ENCODE measurements around the gene SH2B3. TPM values are rescaled to one million over a fixed set of nuclear protein-coding genes. Genes with fewer than 3 reads are reported as not detected.
A peak's percentile ranks its signal among the peaks of the same experiment; 100 is the strongest.
"Not testable (repeated sequence)": the region's sequence is repeated elsewhere in the genome, so short reads cannot be mapped to it uniquely, and the experiment has no call there.

The SH2B3 gene
- total and polyA plus RNA-seq, 12 donors: 9.9 to 61.4 (median 38.1) TPM

- Histone ChIP-seq H3K36me3 (peaks cover 0 to 100% (median 30%) of the 10 kb centered on the region in 9 donors), H3K4me3 (no peak overlapping the region), H3K9me3 (no peaks in the 10 kb centered on the region), H3K27me3 (no peaks in the 10 kb centered on the region), H3K4me1 (peaks cover 11 to 53% (median 36%) of the 10 kb centered on the region in 9 donors), H3K27ac (peak overlapping the region in 2 of 10 donors; percentile 2 to 57)
- TF ChIP-seq CTCF (IDR thresholded peaks at IDR 0.05): no peak
- peak in 3 of 8 donors; percentile 23 to 26 (median 25) for ATAC-seq
- DNase-seq: no peak
- intact Hi-C loops (cut with DNase I): loop anchor here in 1 of 10 donors (10.0 kb wide), 1 partner anchor 69 kb away; no protein-coding TSS in a partner anchor
- WGBS, 2 donors: 80 to 84% methylated on average over 15 of the region's 15 CpGs
Observed at GRCh38 chr12:111455448-111456320, 50.0 kb downstream of the SH2B3 start.

GRCh38 chr12:111457071-111457470 lies 51.3 kb downstream of the SH2B3 start:
- WGBS, 2 donors: 90 to 98% methylated on average over 9 of the region's 9 CpGs
- Histone ChIP-seq H3K9me3 (no peaks in the 10 kb centered on the region), H3K4me3 (no peak overlapping the region), H3K27ac (no peak overlapping the region), H3K27me3 (no peaks in the 10 kb centered on the region), H3K4me1 (peaks cover 7 to 40% (median 23%) of the 10 kb centered on the region in 9 donors), H3K36me3 (peaks cover 0 to 98% (median 34%) of the 10 kb centered on the region in 9 donors)
- intact Hi-C loops (cut with DNase I): loop anchor here in 1 of 10 donors (10.0 kb wide), 1 partner anchor 68 kb away; no protein-coding TSS in a partner anchor
- ATAC-seq (no peak), DNase-seq (no peak)
- TF ChIP-seq CTCF (IDR thresholded peaks at IDR 0.05): no peak

GRCh38 chr12:111457577-111457976 lies 51.9 kb downstream of the SH2B3 start:
- no peaks in the 10 kb centered on the region for H3K9me3 ChIP-seq
- no peak overlapping the region for H3K4me3 ChIP-seq
- H3K27me3 ChIP-seq: no peaks in the 10 kb centered on the region
- peak in 1 of 8 donors; percentile 16 for ATAC-seq
- no peak for TF ChIP-seq CTCF (IDR thresholded peaks at IDR 0.05)
- peaks cover 0 to 93% (median 34%) of the 10 kb centered on the region in 9 donors for H3K36me3 ChIP-seq
- peaks cover 7 to 40% (median 23%) of the 10 kb centered on the region in 9 donors for H3K4me1 ChIP-seq
- 84 to 86% methylated on average over 3 of the region's 3 CpGs for WGBS, 2 donors
- intact Hi-C loops (cut with DNase I): loop anchor here in 1 of 10 donors (10.0 kb wide), 1 partner anchor 67 kb away; no protein-coding TSS in a partner anchor
- no peak overlapping the region for H3K27ac ChIP-seq
- DNase-seq: no peak

- H3K27ac ChIP-seq: no peak overlapping the region
- intact Hi-C loops (cut with DNase I): loop anchor here in 1 of 10 donors (10.0 kb wide), 1 partner anchor 66 kb away; no protein-coding TSS in a partner anchor
- DNase-seq (no peak), ATAC-seq (peak in 1 of 8 donors; percentile 27)
- no peak for TF ChIP-seq CTCF (IDR thresholded peaks at IDR 0.05)
- H3K4me1 ChIP-seq: peaks cover 7 to 37% (median 23%) of the 10 kb centered on the region in 9 donors
- no peak overlapping the region for H3K4me3 ChIP-seq
- no peaks in the 10 kb centered on the region for H3K27me3 ChIP-seq
- H3K36me3 ChIP-seq: peaks cover 0 to 88% (median 29%) of the 10 kb centered on the region in 9 donors
- WGBS, 2 donors: 83 to 86% methylated on average over 6 of the region's 6 CpGs
- no peaks in the 10 kb centered on the region for H3K9me3 ChIP-seq
Observed at GRCh38 chr12:111458546-111459172, 52.9 kb downstream of the SH2B3 start.

- H3K36me3 ChIP-seq: peaks cover 0 to 86% (median 29%) of the 10 kb centered on the region in 9 donors
- ATAC-seq; H3K4me3 ChIP-seq; H3K27me3 ChIP-seq; intact Hi-C loops (cut with DNase I); DNase-seq; H3K27ac ChIP-seq; H3K9me3 ChIP-seq: not testable (repeated sequence)
- WGBS, 2 donors: 96 to 99% methylated on average over 11 of the region's 11 CpGs
- peaks cover 3 to 22% (median 13%) of the 10 kb centered on the region in 9 donors for H3K4me1 ChIP-seq
Observed at GRCh38 chr12:111460111-111460510, 54.4 kb downstream of the SH2B3 start.

Data from heart right ventricle (tissue), 16 donors.